ENCODE results near the gene AP4E1. TPM values are rescaled to one million over a fixed set of nuclear protein-coding genes. Genes with fewer than 3 reads are reported as not detected.

Gene AP4E1
- total RNA-seq, 4 donors from 2014 or later = 10.2 to 15.3 (median 12.6) TPM

- Histone ChIP-seq H3K27ac (no peak overlapping the region), H3K36me3 (peaks cover 0 to 75% (median 0%) of the 10 kb centered on the region in 3 donors), H3K27me3 (no peaks in the 10 kb centered on the region), H3K4me1 (no peaks in the 10 kb centered on the region), H3K9me3 (peaks cover 0 to 19% (median 0%) of the 10 kb centered on the region in 4 donors), H3K4me3 (no peak overlapping the region)
- no peak for TF ChIP-seq POLR2A (IDR thresholded peaks at IDR 0.05)
- TF ChIP-seq CTCF (IDR thresholded peaks at IDR 0.05) = no peak
- no peak for TF ChIP-seq EP300 (IDR thresholded peaks at IDR 0.05)
- DNase-seq (ENCODE audit: low spot score in 2 of 2) = no peak
- WGBS, 2 donors = 71% methylated on average over 2 of the region's 2 CpGs
Measured at GRCh38 chr15:50977162-50977561, 68.7 kb downstream of the AP4E1 start.

GRCh38 chr15:50978580-50978979 is 70.1 kb downstream of the AP4E1 start:
- Histone ChIP-seq H3K27me3 (no peaks in the 10 kb centered on the region), H3K4me3 (no peak overlapping the region), H3K4me1 (no peaks in the 10 kb centered on the region), H3K27ac (no peak overlapping the region), H3K9me3 (peaks cover 0 to 12% (median 0%) of the 10 kb centered on the region in 4 donors), H3K36me3 (peaks cover 0 to 73% (median 0%) of the 10 kb centered on the region in 3 donors)
- 88 to 95% methylated on average over 4 of the region's 4 CpGs for WGBS, 2 donors
- no peak for TF ChIP-seq EP300 (IDR thresholded peaks at IDR 0.05)
- TF ChIP-seq CTCF (IDR thresholded peaks at IDR 0.05) = no peak
- TF ChIP-seq POLR2A (IDR thresholded peaks at IDR 0.05) = no peak
- DNase-seq (ENCODE audit: low spot score in 2 of 2) = no peak

GRCh38 chr15:50979041-50979440 is 70.6 kb downstream of the AP4E1 start:
- H3K27me3 ChIP-seq = no peaks in the 10 kb centered on the region
- DNase-seq (ENCODE audit: low spot score in 2 of 2) = no peak
- peaks cover 0 to 12% (median 0%) of the 10 kb centered on the region in 4 donors for H3K9me3 ChIP-seq
- H3K36me3 ChIP-seq = peaks cover 0 to 72% (median 0%) of the 10 kb centered on the region in 3 donors
- no peak overlapping the region for H3K27ac ChIP-seq
- TF ChIP-seq CTCF (IDR thresholded peaks at IDR 0.05) (no peak), EP300 (IDR thresholded peaks at IDR 0.05) (no peak), POLR2A (IDR thresholded peaks at IDR 0.05) (no peak)
- no peaks in the 10 kb centered on the region for H3K4me1 ChIP-seq
- no peak overlapping the region for H3K4me3 ChIP-seq
- 93 to 100% methylated on average over 1 of the region's 1 CpG for WGBS, 2 donors

- DNase-seq (ENCODE audit: low spot score in 2 of 2) = no peak
- WGBS, 2 donors = 85 to 95% methylated on average over 4 of the region's 4 CpGs
- H3K27ac ChIP-seq = no peak overlapping the region
Measured at GRCh38 chr15:50993598-50993997, 85.1 kb downstream of the AP4E1 start.

GRCh38 chr15:50996641-50997040 is 88.2 kb downstream of the AP4E1 start:
- H3K27ac ChIP-seq = no peak overlapping the region
- H3K4me3 ChIP-seq = no peak overlapping the region
- H3K36me3 ChIP-seq = peaks cover 0 to 69% (median 0%) of the 10 kb centered on the region in 3 donors
- no peak for TF ChIP-seq EP300 (IDR thresholded peaks at IDR 0.05)
- TF ChIP-seq CTCF (IDR thresholded peaks at IDR 0.05) = no peak
- TF ChIP-seq POLR2A (IDR thresholded peaks at IDR 0.05) = no peak
- no peaks in the 10 kb centered on the region for H3K27me3 ChIP-seq
- H3K4me1 ChIP-seq = no peaks in the 10 kb centered on the region
- no peaks in the 10 kb centered on the region for H3K9me3 ChIP-seq
- DNase-seq (ENCODE audit: low spot score in 2 of 2) = no peak
- WGBS, 2 donors = 87 to 96% methylated on average over 1 of the region's 1 CpG

More at GRCh38 chr15:50993598-50993997, 85.1 kb downstream of the AP4E1 start:
- H3K36me3 ChIP-seq = peaks cover 0 to 57% (median 0%) of the 10 kb centered on the region in 3 donors
- no peaks in the 10 kb centered on the region for H3K27me3 ChIP-seq
- no peaks in the 10 kb centered on the region for H3K9me3 ChIP-seq
- no peak overlapping the region for H3K4me3 ChIP-seq
- no peaks in the 10 kb centered on the region for H3K4me1 ChIP-seq
- TF ChIP-seq POLR2A (IDR thresholded peaks at IDR 0.05) (no peak), EP300 (IDR thresholded peaks at IDR 0.05) (no peak), CTCF (IDR thresholded peaks at IDR 0.05) (no peak)

All from tibial nerve (tissue), 4 donors.